Forelimb muscle (tissue), 1 donor: ENCODE data around the gene UQCC2. TPM values are rescaled to one million over a fixed set of nuclear protein-coding genes. Genes with fewer than 3 reads are reported as not detected.

Source experiments
- DNase-seq: peaks from one replicate; pipeline ENCODE4 v3.0.0-alpha.2; 2013; ENCODE audit warnings: low read depth
- polyA plus RNA-seq: library from polyadenylated mRNA; unstranded; fragments of 120-200 nt; gene quantifications from one replicate; pipeline ENCODE4 v1.2.1, GENCODE V29; 2013; ENCODE audit not compliant: insufficient read length

The UQCC2 gene
- 77.2 TPM for polyA plus RNA-seq

DNA sequence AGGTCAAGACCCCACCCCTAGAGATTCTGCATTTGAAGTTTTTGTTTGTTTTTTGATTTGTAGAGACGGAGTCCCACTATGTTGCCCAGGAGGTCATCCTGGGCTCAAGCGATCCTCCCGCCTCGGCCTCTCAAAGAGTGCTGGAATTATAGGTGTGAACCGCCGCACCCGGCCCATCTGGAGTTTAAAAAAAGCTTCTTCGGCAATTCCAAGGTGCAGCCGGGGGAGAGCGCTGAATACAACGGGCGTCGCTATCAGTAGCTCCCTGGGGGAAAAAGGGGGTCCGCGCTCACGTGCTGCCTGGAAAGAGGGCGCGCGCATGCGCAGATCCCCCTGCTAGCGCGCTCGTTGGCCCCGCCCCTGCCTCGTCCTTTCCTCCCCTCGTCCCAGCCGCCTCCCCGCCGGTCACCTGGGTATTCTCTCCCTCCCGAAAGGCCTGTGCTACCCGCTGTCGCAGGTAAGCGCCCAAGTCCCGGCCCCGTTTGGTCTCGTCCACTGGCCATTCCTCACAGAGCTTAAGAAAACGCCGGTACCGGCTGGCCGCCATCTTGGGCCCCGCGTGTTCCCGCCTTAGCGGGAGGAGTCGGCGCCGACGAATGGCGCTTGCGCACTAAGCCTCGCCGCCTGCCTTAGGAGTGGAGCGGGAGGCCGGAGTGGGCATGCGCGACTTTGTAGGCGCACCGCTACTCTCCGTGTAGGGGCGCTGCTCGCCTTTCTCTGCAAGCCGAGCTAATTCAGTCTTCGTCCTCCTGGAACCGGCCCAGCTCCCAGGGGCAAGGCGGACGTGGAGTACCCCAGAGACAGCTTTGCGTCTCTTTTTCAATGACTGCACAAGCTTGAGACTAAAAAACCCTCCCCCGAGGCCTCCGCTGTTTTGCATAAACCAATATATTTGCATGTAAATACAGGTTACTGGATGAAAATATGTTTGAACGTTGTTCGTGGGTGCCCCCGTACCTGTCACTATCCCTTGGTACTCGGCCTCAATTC lies at the start of gene UQCC2:
UQCC2 (minus strand) TSS at position 561 of the 990 bp plus-strand sequence; CDS start at position 547, 14 bp downstream.
- DNase-seq: peak; percentile 92

DNA sequence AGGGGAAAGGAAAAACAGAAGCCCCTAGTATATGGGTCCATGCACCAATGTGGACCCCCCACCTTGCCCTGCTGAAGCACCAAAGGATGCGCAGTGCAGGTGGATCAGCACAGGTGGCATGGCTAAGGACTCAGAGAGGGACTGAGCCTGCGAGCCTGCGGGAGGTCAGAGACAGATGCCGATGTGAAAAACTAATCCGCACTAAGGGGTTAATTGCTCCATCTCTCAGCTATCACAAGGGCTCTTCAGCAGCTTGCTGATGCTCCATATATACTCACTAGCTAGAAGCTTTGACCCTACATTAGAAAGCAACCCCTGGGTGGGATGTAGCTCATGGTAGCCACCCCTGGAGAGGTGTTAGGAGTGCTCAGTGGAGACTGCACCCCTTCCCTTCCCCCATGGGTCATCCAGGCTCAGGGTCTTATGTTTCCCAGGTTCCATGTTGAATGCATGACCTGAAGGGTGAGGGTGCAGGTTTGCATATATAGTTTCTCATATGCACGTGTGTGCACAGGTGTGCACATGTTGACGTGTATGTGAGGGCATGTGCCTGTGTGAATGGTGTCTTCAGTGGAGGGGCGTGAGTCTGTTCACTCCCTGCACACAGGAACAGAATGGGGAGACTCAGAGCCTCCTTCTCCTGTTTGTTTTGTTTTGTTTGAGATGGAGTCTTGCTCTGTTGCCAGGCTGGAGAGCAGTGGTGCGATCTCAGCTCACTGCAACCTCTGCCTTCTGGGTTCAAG lies 48.6 kb upstream of the UQCC2 start:
- no peak for DNase-seq

DNA sequence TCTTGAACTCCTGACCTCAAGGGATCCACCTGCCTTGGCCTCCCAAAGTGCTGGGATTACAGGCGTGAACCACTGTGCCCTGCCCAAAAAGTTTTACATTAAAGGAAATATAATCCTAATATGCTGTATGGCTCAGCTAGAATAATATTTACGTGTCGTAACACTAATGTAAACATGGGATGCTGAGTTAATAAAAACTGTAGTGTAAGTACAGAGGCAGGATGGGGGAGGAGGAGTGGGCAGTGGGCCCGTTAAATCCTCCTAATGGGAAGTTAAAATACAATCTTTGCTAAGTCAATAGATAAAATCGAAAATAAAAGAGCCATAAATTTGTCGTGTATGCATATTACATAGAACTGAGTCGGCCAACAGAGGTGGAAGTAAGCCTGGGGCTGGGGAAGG lies 47.3 kb upstream of the UQCC2 start:
- no peak for DNase-seq

DNA sequence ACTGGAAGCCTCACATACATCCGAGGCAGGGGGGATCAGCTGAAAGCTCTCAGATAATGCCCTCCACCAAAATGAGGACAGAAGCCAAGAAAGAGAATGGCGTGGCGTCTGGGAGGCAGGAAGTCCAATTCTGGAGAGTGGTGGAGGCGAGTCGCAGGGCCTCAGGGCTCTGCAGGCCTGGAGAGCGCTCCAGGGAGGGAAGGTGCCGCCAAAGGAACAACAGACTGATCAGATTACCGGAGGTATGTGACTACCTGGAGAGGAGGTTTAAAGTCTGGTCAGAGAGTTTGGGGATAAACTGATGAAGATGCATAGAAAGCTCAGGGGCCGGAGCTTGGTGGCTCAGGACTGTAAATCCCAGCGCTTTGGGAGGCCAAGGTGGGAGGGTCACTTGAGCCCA lies 46.4 kb upstream of the UQCC2 start:
- no peak for DNase-seq

DNA sequence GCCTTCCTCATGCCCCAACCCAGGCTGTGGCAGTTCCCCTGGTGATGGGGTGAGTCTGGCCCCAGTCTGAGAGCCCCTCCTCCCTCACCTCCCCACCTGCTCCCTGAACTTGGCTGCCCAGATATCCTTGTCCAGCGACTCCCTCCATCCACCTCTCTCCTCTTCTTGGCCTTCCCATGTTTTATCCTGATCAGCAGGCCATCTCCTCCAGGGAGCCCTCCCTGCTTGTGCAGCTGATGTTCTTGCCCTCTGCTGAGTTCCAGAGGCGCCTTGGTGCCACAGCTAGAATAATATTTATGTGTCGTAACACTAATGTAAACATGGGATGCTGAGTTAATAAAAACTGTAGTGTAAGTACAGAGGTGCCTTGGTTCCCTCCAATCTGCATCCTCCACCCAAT lies 45.6 kb upstream of the UQCC2 start:
- no peak for DNase-seq

DNA sequence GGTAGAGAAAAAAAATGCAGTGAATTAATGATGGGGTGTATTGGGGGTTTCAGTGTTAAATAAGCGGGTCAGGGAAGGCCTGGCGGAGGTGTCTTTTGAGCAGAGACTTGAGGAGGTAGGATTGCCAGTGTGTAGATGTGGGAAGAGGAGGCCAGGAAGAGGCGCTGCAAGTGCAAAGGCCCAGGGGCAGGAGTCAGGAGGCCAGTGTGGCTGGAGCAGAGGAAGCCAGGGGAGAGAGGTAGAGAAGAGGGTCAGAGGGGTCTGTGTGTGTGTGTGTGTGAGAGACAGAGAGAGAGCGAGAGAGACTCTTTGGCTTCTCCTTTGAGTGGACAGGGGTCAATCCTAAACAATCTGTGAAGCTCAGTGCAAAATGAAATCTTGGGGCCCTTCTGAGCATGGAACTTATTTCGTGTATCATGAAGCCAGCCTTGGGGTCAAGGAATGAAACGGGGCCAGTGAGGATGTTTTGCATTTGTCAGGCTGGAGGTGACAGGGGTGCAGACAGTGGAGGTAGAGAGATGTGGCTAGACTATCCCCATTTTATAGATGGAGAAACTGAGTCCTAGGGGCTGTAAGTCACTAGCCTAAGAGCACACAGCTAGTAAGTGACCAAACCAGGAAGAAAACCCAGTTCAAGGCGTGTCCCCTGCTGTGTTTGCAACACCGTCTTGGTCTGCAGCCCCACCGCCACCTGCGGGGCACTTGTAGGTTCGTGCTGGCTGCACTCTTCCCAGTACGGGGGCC lies 44.9 kb upstream of the UQCC2 start:
- no peak for DNase-seq

DNA sequence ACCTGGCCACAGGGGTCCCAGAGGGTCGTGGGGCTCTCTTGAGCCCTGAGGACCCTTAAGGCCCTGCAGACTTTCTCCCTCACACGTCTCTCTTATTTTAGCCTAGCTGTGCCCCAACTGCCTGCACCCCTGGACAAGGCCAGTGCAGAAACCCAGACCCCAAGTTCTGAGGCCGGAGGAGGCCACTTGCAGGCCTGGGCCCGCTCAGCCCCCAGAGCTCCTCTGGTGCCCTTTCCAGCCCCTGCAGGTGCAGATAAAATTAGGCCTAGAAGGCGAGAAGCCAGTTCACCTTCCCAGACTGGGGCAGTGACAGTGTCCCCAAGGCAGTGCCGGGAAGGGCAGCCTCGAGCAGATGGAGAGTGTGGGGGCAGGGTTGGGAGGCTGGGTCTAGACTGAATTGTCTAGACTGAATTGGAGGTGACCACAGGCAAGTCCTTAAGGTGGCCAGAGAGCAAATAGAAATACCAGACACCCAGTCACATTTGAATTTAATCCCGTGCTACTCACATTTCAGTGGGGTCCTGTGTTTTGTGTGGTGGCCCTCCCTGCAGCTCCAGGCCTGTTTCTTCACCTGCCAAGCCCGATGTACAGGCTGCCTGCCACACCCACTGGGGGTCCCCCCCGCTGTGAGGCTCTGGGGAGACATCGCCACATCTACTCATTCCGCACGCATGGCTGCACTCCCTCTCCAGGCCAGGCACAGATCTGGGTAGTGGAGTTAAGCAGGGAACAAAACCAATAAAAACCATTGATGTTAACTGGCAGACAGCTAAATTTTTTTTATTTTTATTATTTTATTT lies 43.8 kb upstream of the UQCC2 start:
- no peak for DNase-seq

DNA sequence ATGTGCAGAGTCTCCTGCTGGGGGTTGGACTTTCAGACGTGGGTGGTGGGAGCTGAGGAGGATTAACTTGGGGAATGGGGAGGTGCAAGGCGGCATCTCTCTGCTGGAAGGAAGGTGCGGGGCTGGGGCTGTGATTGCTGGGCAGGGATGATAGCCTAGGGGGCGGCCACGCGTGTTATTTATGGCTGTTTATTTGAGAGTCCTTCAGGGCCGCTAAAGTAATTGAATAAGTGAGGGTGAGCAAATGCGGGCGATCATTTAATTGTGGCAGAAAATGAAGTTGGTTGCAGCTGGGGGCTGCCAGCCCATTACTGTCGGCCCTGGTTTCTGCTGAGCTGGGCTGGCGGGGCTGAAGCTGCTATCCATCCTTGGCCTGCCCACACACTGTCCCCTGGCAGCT lies 42.7 kb upstream of the UQCC2 start:
- no peak for DNase-seq

DNA sequence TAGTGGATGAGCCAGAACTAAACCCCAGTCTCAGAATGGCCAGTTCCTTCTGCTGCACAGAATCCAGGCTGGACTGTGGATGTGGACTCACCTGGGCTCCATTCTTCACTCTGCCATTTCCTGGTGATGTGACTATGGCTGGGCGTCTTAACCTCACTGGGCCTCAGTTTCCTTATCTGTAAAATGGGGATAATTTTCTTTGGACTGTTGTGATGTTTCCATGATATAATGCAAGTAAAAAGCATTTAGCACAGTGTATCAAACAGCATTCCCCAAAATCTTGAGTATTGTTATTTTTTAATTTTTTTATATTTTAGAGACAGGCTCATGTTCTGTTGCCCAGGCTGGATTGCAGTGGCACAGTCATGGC lies 41.1 kb upstream of the UQCC2 start:
- DNase-seq: no peak

DNA sequence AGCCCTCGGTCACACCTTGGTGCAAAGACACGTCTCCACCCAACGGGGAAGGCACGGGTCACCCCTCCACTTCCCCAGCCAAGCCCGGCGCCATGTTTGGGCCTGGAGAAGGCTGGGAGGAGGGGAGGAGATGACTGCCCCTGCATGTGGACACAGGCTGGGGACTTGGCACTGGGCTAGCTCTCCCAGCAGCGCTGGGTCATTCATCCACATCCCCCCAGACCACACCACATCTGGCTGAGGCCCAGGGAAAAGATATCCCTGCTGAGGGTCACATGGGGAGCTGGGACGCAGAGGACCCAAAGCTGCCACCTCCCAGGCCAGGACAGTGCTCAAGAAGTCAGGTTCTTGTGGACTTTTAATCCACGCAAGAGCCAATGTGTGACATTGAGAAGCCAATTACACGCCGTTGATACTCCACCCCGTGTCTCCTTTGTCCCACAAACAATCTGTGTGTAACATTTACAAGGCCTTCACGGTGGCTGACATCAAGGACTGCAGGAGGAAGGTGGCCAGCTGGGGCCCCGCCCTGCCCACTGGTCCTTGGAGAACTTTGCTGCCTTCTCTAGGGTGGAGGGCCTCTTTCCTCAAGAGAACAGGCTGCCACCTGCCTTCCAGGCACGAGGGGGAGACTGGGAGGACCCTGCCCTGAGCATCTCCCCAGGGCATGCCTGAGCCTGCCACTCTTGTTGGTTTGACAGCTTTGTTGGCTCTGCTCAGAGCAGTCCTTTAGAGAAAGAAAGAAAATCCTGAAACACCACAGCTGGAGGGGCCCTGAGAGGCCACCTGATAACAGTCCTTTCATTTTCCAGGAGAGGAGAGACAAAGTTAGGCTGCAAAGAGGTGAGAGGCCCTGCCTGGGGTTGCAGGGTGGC lies 40.5 kb upstream of the UQCC2 start:
- DNase-seq: no peak

DNA sequence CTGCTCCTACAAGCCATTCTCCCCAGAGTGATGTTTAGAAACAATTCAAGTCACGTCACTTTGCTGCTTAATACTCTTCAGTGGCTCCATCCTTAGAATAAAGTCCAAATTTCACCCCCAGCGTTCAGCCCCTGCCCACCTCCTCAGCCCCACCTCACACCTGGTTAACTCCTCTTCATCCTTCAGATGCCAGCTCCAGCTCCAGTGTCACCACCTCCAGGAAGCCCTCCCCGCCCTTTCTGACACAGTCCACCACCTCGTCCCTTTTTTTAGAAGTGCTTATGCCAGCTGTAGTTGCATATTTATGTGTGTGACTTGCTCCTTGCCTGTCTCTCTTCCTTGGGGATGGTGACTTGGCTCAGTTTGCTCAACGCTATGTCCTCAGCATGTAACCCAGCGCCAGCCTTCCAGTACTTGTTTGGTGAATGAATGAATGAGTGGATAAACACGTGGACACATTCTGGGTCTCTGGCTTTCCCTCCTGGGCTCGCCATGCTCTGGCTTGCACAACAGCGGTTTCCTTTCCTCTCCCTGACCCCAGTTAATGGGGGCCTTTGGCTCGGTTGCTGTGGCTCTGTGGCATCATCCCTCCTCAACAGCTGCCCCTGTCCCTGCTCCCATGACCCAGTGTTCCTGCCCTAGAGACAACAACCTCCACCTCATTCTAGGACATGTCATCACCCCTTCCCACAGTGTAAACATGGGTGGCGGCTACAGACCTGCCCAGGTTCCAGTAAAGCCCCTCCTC lies 38.9 kb upstream of the UQCC2 start:
- no peak for DNase-seq

DNA sequence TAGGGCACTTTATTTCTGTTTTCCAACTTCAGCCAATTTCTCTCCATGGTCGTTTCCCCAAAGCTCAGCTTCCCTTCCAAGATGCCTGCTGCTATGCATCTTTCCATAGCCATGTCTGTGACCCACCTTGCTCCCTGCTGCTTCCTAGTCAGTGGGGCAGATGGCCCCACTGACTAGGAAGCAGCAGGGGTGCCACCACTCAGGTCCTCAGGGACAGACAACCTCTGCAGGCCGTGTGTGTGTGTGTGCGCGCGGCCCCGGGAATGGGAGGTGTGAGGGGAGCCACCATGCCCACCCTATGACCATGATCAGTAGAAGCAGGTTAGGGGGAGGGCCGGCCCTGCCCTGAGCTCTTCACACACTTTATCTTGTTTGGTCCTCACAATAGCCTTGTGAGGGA lies 37.9 kb upstream of the UQCC2 start:
- DNase-seq: no peak

DNA sequence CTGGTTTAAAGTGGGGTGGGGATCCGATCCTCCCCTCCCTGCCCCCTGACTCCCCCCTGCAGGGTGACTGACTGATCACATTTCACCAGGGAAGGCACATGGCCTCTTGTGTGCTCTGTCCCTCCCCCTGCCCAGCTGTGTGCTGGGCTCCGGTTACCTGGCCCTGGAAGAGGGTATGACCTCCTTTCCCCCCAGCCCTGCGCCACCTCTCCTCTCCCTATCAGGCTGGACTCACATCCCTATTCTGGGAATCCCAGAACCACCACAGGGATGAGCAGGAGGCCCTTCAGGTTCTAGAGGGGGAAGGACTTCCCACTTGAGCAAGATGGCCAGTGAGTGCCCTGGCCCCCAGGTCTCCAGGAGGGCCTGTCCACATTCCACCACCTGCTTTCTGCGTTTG lies 37.3 kb upstream of the UQCC2 start:
- no peak for DNase-seq

DNA sequence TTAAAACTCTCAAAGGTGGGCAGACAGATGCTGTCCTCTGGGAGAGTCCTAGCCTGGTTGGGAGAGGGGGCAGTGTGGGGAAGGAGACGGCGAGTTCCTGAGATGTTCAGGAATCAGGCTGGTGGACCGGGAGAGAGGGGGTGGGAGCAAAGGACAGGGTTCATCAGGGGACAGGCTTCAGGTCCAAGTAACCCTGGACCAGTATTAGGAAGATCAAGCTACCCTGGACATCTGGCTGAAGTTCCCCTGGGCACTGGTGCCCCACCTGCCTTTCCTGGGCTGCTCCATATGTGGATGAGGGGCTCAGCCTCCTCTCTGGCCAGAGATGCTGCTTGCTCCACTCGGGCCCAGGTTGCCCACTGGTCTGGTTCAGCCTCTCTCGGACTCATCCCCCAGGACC lies 36.3 kb upstream of the UQCC2 start:
- no peak for DNase-seq

DNA sequence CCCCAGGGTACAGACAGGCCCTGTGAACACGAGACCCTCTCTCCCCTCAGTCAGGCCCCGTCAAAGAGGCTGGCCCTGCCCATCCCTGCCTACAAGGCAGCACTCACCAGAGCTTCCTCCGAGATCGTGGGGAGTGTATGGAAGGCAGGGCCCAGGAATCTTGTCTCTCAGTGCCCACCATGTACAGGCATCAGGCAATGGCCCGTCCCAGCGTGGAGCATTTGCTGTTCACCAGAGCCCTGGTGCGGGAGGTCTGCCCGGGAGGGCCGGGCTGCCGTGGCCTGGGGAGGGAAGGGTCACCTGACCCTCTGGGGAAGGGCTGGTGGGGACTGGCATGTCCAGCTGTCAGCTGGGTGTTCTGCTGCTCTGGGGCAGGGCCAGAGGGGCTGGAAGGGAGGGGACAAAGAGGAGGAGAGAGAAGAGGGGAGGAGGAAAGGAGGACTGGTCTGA lies 35.2 kb upstream of the UQCC2 start, which contains the start of gene IP6K3:
IP6K3 (minus strand) TSS at position 255 of the 450 bp plus-strand sequence. CDS start 11,429 bp downstream, outside the sequence.
- no peak for DNase-seq

DNA sequence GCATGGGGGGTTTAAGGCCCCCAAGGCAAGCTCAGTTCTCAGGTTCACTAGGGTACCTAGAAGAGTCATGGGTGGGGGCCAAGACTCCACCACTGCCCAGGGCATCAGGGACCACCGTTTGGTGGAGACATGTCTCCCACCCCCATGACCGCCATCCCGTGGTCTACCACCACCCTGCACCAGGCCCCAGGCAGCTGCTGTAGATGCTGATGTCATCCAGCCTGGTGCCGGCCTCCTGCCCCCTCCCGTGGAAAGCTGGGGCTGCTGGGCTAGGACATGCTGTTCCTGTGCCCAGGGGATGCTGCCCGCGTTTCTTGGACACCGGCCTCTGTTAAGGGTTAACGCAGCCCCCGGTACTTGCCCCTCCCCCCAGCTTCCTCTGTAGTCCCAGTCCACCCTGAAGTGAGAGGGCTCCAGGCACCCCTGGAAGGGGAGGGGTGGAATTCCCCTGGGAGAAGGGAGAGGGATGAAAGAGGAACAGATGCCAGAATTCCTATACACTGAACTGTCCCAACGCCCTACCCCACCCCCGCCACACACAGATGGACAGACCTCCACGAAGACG lies 34.6 kb upstream of the UQCC2 start:
- DNase-seq: no peak

DNA sequence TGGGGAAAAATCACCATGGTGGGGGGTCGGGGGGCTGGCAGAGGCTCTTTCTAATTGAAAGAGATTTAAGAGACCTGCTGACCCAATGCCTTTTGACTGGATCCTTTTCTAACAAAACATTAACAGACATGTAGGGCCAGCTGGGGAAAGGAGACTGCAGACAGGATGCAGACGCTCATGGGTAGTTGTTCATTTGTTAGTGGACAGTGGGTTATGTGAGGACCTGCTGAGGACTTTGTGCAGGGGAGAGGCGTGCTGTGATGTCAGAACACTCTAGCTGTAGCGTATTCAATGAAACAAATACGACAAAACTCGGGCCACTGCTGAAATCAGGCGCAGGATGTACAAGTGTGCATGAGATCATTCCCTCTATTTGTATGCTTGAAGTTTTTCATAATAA lies 34.0 kb upstream of the UQCC2 start:
- DNase-seq: no peak

DNA sequence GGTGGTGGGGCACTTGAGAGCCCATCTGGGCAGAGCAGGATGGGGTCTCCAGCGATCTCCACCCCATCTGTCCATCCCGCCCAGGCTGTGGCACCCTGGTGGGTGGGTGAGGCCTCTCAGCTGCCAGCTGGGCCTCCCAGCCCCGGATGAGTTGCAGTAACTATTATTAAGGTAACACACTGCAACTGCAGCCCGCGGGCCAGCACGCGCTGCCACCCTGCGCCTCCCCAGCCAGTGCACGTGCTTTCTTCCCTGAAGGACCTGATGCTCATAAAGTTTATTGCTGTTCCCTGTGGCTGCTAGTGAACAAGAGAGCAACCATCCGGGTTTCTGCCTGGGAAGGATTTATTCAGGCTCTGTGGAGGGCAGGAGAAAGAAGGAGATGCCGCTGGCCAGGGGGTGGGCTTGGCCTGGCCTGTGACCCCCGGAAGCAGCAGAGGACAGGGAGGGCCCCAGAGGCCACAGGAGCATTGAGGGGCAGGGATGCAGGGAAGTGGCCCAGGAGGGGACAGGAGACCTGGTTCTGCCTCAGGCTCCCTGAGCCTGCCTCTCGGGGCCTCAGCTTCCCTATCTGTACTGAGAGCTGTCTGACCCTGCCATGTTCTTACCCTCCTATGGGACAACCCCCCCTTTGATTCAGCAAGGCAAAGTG lies 33.5 kb upstream of the UQCC2 start:
- no peak for DNase-seq
